Mammary epithelial cell (primary cell): ENCODE measurements around the gene BRI3.

Source experiments
- EZH2 ChIP-seq: IDR thresholded peaks from 2 replicates; pipeline ENCODE4 v1.6.1; 2012; ENCODE audit warnings: low read length, inconsistent platforms, borderline replicate concordance
- TF ChIP-seq, protein P1 (sequence below), 2 donors: IDR thresholded peaks in 1 of 2; conservative IDR thresholded peaks in 1 of 2; 2 replicates each; pipeline ENCODE4 v1.5.1; 2011 to 2012; ENCODE audit warnings: inconsistent platforms in 2 of 2, low read length in 2 of 2, mild to moderate bottlenecking in 2 of 2, control low read depth in 1 of 2, low read depth in 1 of 2; ENCODE audit not compliant: insufficient read depth in 1 of 2; ENCODE audit errors: extremely low read depth in 1 of 2

DNA sequence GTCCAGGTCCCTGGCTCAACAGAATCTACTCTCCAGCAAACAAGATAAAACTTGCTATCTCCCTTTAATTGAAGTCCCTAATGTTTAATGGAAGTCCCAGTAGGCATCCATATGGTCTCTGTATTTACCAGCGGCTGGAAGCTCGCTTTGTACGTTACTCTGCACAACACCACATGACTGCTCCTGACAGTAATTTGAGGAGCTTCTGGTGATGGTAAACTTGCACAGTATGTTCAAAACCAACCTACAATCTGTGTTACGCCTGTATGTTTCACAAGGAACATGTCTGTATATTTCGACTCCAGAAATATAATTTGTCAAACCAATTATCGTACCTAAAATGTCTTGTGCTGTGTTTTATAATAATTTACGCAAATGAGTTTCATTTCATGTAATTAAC is 25.1 kb upstream of the BRI3 start:
- TF ChIP-seq, protein P1, sequence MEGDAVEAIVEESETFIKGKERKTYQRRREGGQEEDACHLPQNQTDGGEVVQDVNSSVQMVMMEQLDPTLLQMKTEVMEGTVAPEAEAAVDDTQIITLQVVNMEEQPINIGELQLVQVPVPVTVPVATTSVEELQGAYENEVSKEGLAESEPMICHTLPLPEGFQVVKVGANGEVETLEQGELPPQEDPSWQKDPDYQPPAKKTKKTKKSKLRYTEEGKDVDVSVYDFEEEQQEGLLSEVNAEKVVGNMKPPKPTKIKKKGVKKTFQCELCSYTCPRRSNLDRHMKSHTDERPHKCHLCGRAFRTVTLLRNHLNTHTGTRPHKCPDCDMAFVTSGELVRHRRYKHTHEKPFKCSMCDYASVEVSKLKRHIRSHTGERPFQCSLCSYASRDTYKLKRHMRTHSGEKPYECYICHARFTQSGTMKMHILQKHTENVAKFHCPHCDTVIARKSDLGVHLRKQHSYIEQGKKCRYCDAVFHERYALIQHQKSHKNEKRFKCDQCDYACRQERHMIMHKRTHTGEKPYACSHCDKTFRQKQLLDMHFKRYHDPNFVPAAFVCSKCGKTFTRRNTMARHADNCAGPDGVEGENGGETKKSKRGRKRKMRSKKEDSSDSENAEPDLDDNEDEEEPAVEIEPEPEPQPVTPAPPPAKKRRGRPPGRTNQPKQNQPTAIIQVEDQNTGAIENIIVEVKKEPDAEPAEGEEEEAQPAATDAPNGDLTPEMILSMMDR (conservative IDR thresholded peaks at IDR 0.05 in 1 of 2, IDR thresholded peaks at IDR 0.05 in 1 of 2; ENCODE audit: extremely low read depth in 1 of 2, insufficient read depth in 1 of 2, low read depth in 1 of 2, low read length in 2 of 2), result no peak
- TF ChIP-seq EZH2, result no peak
